ENCODE measurements around the gene UBXN4.

GRCh38 chr2:135832891-135833290 is 91.2 kb downstream of the UBXN4 start:
- TF ChIP-seq REST (IDR thresholded peaks at IDR 0.05; ENCODE audit: insufficient read depth in 1 of 2, low read depth in 2 of 2, low read length in 2 of 2) = no peak
- TF ChIP-seq POLR2AphosphoS5 (IDR thresholded peaks at IDR 0.05; ENCODE audit: low read depth, low read length) = no peak
- no peak for TF ChIP-seq SIN3A (IDR thresholded peaks at IDR 0.05; ENCODE audit: borderline replicate concordance, insufficient read depth, low read length)
- TF ChIP-seq TAF1 (IDR thresholded peaks at IDR 0.05; ENCODE audit: borderline replicate concordance, insufficient read depth, low read length) = no peak
- TF ChIP-seq FOXP2 (optimal IDR thresholded peaks at IDR 0.05; ENCODE audit: borderline replicate concordance, extremely low read depth, extremely low read length, insufficient read depth) = no peak
